Activated B cell treated with CpG ODN at 0.5 μM for 24 hours (primary cell): ENCODE data around the gene PHTF1. TPM values are rescaled to one million over a fixed set of nuclear protein-coding genes. Genes with fewer than 3 reads are reported as not detected.

Experiments
- ATAC-seq: fragments of 200-7000 bp; cut with Tn5 transposase; one replicate; pipeline ENCODE4 v1.10.0; 2021; ENCODE audit warnings: low read depth, mild to moderate bottlenecking, moderate library complexity
- CTCF ChIA-PET: fragments of 350-600 bp; sonication (Branson Sonifier 250); formaldehyde crosslinking; loops from one replicate; lab custom pipeline; 2021; ENCODE audit warnings: antibody characterized with exemption; lab: Charles Lee
- POLR2A ChIA-PET: fragments of 350-600 bp; sonication (Branson Sonifier 250); formaldehyde crosslinking; loops from one replicate; lab custom pipeline; 2021; ENCODE audit warnings: antibody characterized with exemption; lab: Charles Lee
- DNase-seq: peaks from one replicate; pipeline ENCODE4 v3.0.0; 2022
- H3K27ac Mint-ChIP-seq: one replicate; pipeline ENCODE4 v1.8.0; 2020; ENCODE audit warnings: mixed read lengths
- H3K27me3 Mint-ChIP-seq: one replicate; pipeline ENCODE4 v1.8.0; 2021; ENCODE audit warnings: mixed read lengths
- H3K36me3 Mint-ChIP-seq: one replicate; pipeline ENCODE4 v1.8.0; 2021; ENCODE audit warnings: low read depth, mixed read lengths
- H3K4me1 Mint-ChIP-seq: one replicate; pipeline ENCODE4 v1.8.0; 2021; ENCODE audit warnings: mixed read lengths
- H3K4me3 Mint-ChIP-seq: one replicate; pipeline ENCODE4 v1.8.0; 2020; ENCODE audit warnings: mild to moderate bottlenecking, mixed read lengths
- H3K9me3 Mint-ChIP-seq: one replicate; pipeline ENCODE4 v1.8.0; 2020; ENCODE audit warnings: mixed read lengths
- intact Hi-C: fragments of 100-400 bp; cut with micrococcal nuclease; formaldehyde crosslinking; loops from one replicate; pipeline ENCODE4 v1.15.1; 2024
- total RNA-seq: library from RNA; stranded (reverse); gene quantifications from 2 replicates; pipeline ENCODE4 v1.2.3, GENCODE V29; 2022
- TF ChIP-seq, protein P1 (sequence below): fragments of 200-600 bp; IDR thresholded peaks from one replicate; pipeline ENCODE4 v1.8.0; 2022; ENCODE audit warnings: antibody characterized with exemption, mild to moderate bottlenecking

The PHTF1 gene
- total RNA-seq, 1 donor from 2014 or later = 25.0 TPM

DNA sequence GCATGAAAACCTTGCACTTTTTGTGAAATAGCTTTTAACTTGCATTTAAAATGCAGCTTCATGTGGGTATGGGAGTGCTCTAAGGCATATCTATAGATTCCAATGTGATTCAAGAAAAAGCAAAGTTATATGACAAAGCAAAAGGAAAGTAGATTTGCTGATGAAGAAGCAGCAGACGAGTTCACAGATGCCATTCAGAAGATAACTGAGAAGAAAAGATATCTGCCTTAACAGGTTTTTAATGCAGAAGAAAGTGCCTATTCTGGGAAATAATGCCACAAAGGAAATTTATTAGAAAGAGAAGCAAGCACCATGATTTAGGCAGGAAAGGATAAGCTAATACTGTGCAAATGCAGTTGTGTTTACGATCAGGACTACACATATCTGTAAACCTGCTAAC is 68.1 kb downstream of the PHTF1 start:
- DNase-seq = no peak
- Mint-ChIP-seq H3K27ac (no peak overlapping the region), H3K36me3 (peaks cover 23% of the 10 kb centered on the region), H3K4me3 (no peak overlapping the region), H3K4me1 (peaks cover 11% of the 10 kb centered on the region), H3K27me3 (no peaks in the 10 kb centered on the region), H3K9me3 (peaks cover 21% of the 10 kb centered on the region)
- ChIA-PET POLR2A (no interaction called here), CTCF (no interaction called here)
- intact Hi-C loops = no loop called here
- no peak for ATAC-seq
- TF ChIP-seq, protein P1, sequence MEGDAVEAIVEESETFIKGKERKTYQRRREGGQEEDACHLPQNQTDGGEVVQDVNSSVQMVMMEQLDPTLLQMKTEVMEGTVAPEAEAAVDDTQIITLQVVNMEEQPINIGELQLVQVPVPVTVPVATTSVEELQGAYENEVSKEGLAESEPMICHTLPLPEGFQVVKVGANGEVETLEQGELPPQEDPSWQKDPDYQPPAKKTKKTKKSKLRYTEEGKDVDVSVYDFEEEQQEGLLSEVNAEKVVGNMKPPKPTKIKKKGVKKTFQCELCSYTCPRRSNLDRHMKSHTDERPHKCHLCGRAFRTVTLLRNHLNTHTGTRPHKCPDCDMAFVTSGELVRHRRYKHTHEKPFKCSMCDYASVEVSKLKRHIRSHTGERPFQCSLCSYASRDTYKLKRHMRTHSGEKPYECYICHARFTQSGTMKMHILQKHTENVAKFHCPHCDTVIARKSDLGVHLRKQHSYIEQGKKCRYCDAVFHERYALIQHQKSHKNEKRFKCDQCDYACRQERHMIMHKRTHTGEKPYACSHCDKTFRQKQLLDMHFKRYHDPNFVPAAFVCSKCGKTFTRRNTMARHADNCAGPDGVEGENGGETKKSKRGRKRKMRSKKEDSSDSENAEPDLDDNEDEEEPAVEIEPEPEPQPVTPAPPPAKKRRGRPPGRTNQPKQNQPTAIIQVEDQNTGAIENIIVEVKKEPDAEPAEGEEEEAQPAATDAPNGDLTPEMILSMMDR = no peak

DNA sequence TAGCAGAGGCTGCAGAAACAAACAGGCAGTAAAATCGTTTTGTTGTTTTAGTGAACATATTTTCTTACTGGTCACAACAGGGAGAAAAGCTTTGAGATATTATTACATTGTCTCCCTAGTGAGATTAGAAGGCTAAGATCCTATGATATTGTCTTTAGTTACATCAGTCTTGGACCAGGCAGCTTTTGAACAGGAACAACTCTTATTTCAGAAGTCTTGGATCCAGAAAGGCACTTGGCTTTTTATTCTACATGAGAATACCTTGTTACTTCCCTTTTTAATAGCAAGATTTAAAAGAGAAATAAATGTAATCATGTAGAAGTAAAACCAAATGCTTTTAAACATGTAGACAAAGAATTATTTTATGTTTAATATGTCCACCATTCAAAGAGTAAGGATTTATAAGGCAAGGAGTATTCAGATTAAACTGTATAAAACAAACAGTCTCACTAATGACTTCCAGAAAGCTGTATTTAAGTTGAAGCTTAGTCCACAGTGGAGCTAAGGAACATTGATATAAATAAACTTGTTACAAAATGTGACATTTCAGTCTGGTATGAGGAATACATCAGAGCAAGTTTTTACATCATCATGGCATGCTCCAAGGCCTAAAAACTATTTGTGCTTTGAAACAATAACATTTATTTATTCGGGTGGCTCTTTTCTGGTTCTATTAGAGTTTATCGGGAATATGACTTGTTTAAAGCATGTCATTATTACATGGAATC is 72.2 kb downstream of the PHTF1 start:
- no peaks in the 10 kb centered on the region for H3K27me3 Mint-ChIP-seq
- no peak for ATAC-seq
- ChIA-PET CTCF (no interaction called here), POLR2A (no interaction called here)
- no peak overlapping the region for H3K27ac Mint-ChIP-seq
- no peak overlapping the region for H3K4me3 Mint-ChIP-seq
- H3K9me3 Mint-ChIP-seq = no peaks in the 10 kb centered on the region
- no peak for DNase-seq
- TF ChIP-seq, protein P1 = no peak
- peaks cover 4% of the 10 kb centered on the region for H3K36me3 Mint-ChIP-seq
- H3K4me1 Mint-ChIP-seq = peaks cover 5% of the 10 kb centered on the region
- intact Hi-C loops = no loop called here

DNA sequence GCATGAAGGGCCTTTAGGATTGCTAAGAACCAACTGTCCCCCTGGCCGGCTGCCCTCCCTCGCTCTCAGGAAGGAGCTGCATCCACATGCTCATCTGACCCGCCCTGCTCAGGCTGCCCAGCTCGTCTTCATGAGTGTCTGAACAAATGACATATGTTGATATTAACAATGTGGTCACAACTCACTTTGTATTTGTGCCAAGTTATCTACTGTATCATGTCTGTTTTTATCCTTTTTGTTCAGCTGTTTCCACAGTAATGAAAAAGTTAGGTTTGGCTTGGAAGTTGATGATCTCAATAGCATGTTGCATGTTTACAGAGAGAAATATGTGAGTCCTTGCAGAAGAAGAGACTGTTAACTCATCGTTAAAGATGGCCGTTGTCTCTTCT is 75.1 kb downstream of the PHTF1 start:
- no peak overlapping the region for H3K4me3 Mint-ChIP-seq
- DNase-seq (no peak), ATAC-seq (no peak)
- CTCF ChIA-PET = interaction anchor here (0.6 kb wide), 1 partner anchor 19 kb away, joined by 3 read pairs; no protein-coding TSS in a partner anchor
- no peaks in the 10 kb centered on the region for H3K36me3 Mint-ChIP-seq
- intact Hi-C loops = no loop called here
- POLR2A ChIA-PET = no interaction called here
- no peaks in the 10 kb centered on the region for H3K4me1 Mint-ChIP-seq
- H3K9me3 Mint-ChIP-seq = no peaks in the 10 kb centered on the region
- TF ChIP-seq, protein P1 = no peak
- no peaks in the 10 kb centered on the region for H3K27me3 Mint-ChIP-seq
- no peak overlapping the region for H3K27ac Mint-ChIP-seq

DNA sequence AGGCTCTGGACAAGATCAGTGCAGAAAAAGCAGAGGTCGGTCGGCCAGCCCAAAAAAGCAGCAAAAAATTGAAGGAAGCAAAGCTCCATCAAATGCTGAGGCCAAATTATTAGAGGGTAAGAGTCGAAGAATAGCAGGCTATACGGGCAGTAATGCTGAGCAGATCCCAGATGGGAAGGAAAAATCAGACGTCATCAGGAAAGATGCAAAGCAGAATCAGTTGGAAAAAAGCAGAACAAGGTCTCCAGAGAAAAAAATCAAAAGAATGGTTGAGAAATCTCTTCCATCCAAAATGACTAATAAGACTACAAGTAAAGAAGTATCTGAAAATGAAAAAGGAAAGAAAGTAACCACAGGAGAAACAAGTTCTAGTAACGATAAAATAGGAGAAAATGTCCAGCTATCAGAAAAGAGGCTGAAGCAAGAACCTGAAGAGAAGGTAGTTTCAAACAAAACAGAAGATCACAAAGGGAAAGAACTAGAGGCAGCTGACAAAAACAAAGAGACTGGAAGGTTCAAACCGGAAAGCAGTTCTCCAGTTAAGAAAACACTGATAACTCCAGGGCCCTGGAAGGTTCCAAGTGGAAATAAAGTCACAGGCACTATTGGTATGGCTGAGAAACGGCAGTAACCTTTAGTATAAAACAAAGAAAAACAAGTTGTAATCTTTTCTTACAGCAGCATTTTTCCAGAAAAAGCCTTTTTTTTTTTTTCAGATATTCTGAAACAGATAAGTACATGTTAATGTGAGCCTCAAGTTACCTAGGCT is 75.7 kb downstream of the PHTF1 start:
- ATAC-seq = no peak
- no peaks in the 10 kb centered on the region for H3K27me3 Mint-ChIP-seq
- H3K36me3 Mint-ChIP-seq = no peaks in the 10 kb centered on the region
- intact Hi-C loops = no loop called here
- no peaks in the 10 kb centered on the region for H3K4me1 Mint-ChIP-seq
- TF ChIP-seq, protein P1 = no peak
- H3K4me3 Mint-ChIP-seq = no peak overlapping the region
- H3K9me3 Mint-ChIP-seq = no peaks in the 10 kb centered on the region
- ChIA-PET POLR2A (no interaction called here), CTCF (interaction anchor here (0.6 kb wide), 1 partner anchor 20 kb away, joined by 3 read pairs; no protein-coding TSS in a partner anchor)
- no peak overlapping the region for H3K27ac Mint-ChIP-seq
- DNase-seq = no peak

DNA sequence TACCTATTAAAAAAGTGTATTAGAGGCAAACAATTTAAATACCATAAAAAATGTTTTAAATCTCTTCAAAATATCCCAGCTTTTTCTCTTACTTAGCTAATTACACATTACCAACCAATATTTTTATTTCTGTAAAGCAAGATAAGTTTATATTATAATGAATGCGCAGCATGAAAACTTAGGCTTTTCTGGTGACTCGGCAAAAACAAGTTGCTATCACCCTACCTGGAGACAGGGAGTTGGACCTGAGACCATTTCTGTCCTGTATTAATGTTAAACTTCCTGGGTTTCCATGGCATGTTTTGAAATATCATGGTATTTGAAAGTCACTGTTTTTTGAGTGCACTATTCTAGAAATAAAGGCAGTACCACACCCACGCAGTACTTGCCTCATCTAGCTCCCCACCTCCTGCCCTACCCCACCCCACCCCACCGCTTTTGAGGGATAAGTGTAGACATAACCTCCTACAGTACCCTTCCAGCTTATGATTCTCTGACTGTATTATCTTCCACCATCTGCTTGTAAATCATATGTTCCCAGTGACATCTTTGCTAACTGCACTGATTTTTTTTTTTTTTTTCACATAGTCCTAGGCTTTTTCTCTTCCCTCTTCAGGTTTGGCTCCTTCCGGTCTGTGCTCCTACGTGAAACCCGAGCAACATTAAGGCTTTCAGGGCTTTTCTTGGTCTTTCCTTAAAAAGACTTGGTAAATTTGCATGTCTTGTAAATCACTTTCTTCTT is 77.5 kb downstream of the PHTF1 start:
- no peak overlapping the region for H3K4me3 Mint-ChIP-seq
- TF ChIP-seq, protein P1 = no peak
- H3K27me3 Mint-ChIP-seq = no peaks in the 10 kb centered on the region
- ATAC-seq (no peak), DNase-seq (no peak)
- intact Hi-C loops = no loop called here
- ChIA-PET POLR2A (no interaction called here), CTCF (no interaction called here)
- H3K36me3 Mint-ChIP-seq = no peaks in the 10 kb centered on the region
- H3K9me3 Mint-ChIP-seq = no peaks in the 10 kb centered on the region
- peak overlapping the region; percentile 26 for H3K27ac Mint-ChIP-seq
- H3K4me1 Mint-ChIP-seq = no peaks in the 10 kb centered on the region
